Colonic mucosa (tissue), 4 donors: ENCODE data around the gene CYB561. TPM values are rescaled to one million over a fixed set of nuclear protein-coding genes. Genes with fewer than 3 reads are reported as not detected.

Experiments used
- DNase-seq: peaks from one replicate; pipeline ENCODE4 v3.0.0-alpha.2; 2020
- H3K27ac ChIP-seq: fragments of 200-600 bp; one replicate; pipeline ENCODE4 v1.8.0; 2021
- H3K27me3 ChIP-seq: fragments of 200-600 bp; one replicate; pipeline ENCODE4 v1.8.0; 2021
- H3K36me3 ChIP-seq: fragments of 200-600 bp; one replicate; pipeline ENCODE4 v1.8.0; 2021
- H3K4me1 ChIP-seq: fragments of 200-600 bp; one replicate; pipeline ENCODE4 v1.8.0; 2021; ENCODE audit warnings: mild to moderate bottlenecking
- H3K4me3 ChIP-seq: fragments of 200-600 bp; one replicate; pipeline ENCODE4 v1.8.0; 2021
- H3K9ac ChIP-seq, 2 donors: one replicate each; pipeline ENCODE4 v1.7.0; 2013; ENCODE audit warnings: control low read depth in 2 of 2, low read depth in 2 of 2, low read length in 2 of 2
- H3K9me3 ChIP-seq: fragments of 200-600 bp; one replicate; pipeline ENCODE4 v1.8.0; 2021
- CTCF ChIP-seq: fragments of 200-600 bp; IDR thresholded peaks from one replicate; pipeline ENCODE4 v1.8.0; 2022; ENCODE audit warnings: antibody characterized with exemption, mild to moderate bottlenecking
- intact Hi-C: fragments of 100-400 bp; cut with DNase I; formaldehyde crosslinking; loops from one replicate; pipeline ENCODE4 v1.14.1; 2022
- total RNA-seq, 2 donors: library from RNA; stranded (reverse); fragmentation: NEBNext Ultra II Directional in 1 of 2; extraction: Animal tissue kit (Norgen Biotek cat#: 25700) in 1 of 2; gene quantifications; one replicate each; pipeline ENCODE4 v1.2.1, GENCODE V29; 2021
- donor health status: healthy.
- donor health status: DM: no; HTN: no; CAD: no.
- donor health status: DM: no; HTN: no; CAD: no.

CYB561 gene, protein sequence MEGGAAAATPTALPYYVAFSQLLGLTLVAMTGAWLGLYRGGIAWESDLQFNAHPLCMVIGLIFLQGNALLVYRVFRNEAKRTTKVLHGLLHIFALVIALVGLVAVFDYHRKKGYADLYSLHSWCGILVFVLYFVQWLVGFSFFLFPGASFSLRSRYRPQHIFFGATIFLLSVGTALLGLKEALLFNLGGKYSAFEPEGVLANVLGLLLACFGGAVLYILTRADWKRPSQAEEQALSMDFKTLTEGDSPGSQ
- total RNA-seq: 10 to 100 TPM; 60.1 to 90.6 TPM

DNA sequence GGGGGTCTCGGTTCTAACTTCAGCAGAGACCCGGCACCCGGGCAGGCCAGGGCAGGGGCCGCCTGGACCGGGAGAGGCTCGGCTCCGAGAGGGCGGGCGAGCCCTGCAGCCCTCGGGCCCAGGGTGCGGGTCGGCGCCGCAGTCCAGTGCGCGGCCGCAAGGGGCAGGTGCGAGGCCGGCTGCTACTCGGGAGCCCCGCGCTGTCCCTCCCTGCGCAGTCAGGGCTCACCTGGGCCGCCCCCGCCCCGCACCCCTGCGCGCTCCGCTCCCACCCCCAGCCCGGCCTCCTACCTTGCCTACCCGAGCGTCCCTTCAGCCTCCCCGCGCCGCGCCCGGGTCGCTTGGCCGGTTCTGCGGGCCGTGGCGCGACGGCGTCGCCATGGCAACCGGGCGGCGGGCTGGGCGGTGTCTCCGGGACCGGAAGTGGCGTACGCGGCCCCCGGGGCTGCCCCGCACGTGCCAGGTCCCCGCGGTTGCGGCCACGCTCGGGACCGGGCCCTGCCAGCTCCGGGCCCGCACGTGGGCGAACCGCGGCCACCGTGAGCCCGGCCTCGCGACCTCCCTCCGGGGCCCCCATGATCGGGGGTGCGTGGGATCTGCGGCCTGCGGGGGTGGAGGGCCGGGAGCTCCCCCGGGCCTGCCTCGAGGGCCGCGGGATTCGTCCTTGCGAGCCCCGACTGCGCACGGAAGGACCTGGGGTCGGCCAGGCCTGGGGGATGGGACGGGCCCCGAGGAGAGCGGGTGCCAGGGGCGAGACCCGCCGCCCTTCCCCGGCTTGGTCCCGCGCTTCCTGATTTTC lies at the start of gene CYB561:
TSS of gene CYB561 (minus strand) at position 353 of the 799 bp plus-strand sequence. CDS start 8,759 bp downstream, outside the sequence.
- no peaks in the 10 kb centered on the region for H3K9me3 ChIP-seq
- H3K4me1 ChIP-seq: no peaks in the 10 kb centered on the region
- peak within 1 kb of the TSS; percentile 75 for H3K27ac ChIP-seq
- TF ChIP-seq CTCF: peak; percentile 66
- peak within 1 kb of the TSS; percentile 87 to 96 for H3K9ac ChIP-seq
- H3K4me3 ChIP-seq: peak within 1 kb of the TSS; percentile 78
- no peaks in the 10 kb centered on the region for H3K36me3 ChIP-seq
- H3K27me3 ChIP-seq: no peaks in the 10 kb centered on the region
- intact Hi-C loops: no loop called here
- DNase-seq: peak; percentile 88

DNA sequence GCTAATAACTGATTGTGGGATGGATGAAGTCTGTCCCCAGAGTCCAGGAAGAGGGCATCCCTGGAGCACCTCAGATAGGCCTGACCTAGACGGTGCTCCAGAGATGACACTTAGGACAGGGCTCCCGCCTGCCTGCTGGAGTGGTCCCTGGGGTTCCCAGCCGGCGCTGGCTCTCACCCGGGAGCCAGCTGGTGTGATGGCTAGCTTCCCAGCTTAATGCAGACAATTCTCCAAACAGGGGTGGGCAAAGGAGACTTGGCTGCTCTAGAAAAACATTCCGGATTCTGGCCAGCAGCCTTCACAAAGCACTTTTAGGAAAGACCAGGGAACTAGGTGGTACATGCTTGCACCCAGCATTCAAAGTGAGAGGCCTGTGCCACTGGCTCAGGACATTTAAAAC lies 49.4 kb upstream of the CYB561 start:
- H3K36me3 ChIP-seq: no peaks in the 10 kb centered on the region
- H3K9me3 ChIP-seq: no peaks in the 10 kb centered on the region
- intact Hi-C loops: no loop called here
- H3K9ac ChIP-seq: no peak overlapping the region
- no peak for DNase-seq
- H3K27me3 ChIP-seq: no peaks in the 10 kb centered on the region
- H3K4me3 ChIP-seq: no peak overlapping the region
- TF ChIP-seq CTCF: no peak
- no peak overlapping the region for H3K27ac ChIP-seq
- H3K4me1 ChIP-seq: no peaks in the 10 kb centered on the region

GRCh38 chr17:63494300-63494928 lies 48.3 kb upstream of the CYB561 start:
- no peak for TF ChIP-seq CTCF
- Histone ChIP-seq H3K36me3 (no peaks in the 10 kb centered on the region), H3K4me3 (no peak overlapping the region), H3K27me3 (no peaks in the 10 kb centered on the region), H3K4me1 (no peaks in the 10 kb centered on the region), H3K9ac (no peak overlapping the region), H3K27ac (no peak overlapping the region), H3K9me3 (no peaks in the 10 kb centered on the region)
- no peak for DNase-seq
- intact Hi-C loops: no loop called here

DNA sequence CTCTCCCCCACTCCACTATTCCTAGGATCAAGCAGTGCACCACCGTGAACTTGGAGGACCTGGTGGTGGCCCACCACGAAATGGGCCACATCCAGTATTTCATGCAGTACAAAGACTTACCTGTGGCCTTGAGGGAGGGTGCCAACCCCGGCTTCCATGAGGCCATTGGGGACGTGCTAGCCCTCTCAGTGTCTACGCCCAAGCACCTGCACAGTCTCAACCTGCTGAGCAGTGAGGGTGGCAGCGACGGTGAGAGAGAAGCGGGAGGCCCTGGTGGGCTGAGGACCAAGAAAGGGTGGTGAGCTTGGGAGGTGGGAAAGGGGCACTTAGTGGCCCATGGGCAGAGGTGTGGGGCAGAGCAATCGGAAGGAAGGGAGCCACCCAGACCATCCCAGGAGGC lies 47.3 kb upstream of the CYB561 start:
- no peaks in the 10 kb centered on the region for H3K27me3 ChIP-seq
- H3K9ac ChIP-seq: no peak overlapping the region
- no peaks in the 10 kb centered on the region for H3K9me3 ChIP-seq
- H3K4me1 ChIP-seq: no peaks in the 10 kb centered on the region
- H3K36me3 ChIP-seq: no peaks in the 10 kb centered on the region
- intact Hi-C loops: no loop called here
- no peak overlapping the region for H3K27ac ChIP-seq
- DNase-seq: no peak
- TF ChIP-seq CTCF: no peak
- no peak overlapping the region for H3K4me3 ChIP-seq

GRCh38 chr17:63492940-63493339 lies 46.8 kb upstream of the CYB561 start:
- TF ChIP-seq CTCF: no peak
- Histone ChIP-seq H3K4me3 (no peak overlapping the region), H3K9me3 (no peaks in the 10 kb centered on the region), H3K27ac (no peak overlapping the region), H3K9ac (no peak overlapping the region), H3K27me3 (no peaks in the 10 kb centered on the region), H3K36me3 (no peaks in the 10 kb centered on the region), H3K4me1 (no peaks in the 10 kb centered on the region)
- intact Hi-C loops: no loop called here
- DNase-seq: no peak
